NCI-H446 treated with DMSO at 0.1 percent for 48 hours (cell line): ENCODE data around the gene MIPOL1.
A peak's percentile ranks its signal among the peaks of the same experiment; 100 is the strongest.
"Not testable (repeated sequence)": the region's sequence is repeated elsewhere in the genome, so short reads cannot be mapped to it uniquely, and the experiment has no call there.

Source experiments
- DNase-seq: peaks from one replicate; lab custom pipeline; 2025; lab: John Stamatoyannopoulos, UW

The MIPOL1 gene, protein sequence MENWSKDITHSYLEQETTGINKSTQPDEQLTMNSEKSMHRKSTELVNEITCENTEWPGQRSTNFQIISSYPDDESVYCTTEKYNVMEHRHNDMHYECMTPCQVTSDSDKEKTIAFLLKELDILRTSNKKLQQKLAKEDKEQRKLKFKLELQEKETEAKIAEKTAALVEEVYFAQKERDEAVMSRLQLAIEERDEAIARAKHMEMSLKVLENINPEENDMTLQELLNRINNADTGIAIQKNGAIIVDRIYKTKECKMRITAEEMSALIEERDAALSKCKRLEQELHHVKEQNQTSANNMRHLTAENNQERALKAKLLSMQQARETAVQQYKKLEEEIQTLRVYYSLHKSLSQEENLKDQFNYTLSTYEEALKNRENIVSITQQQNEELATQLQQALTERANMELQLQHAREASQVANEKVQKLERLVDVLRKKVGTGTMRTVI

DNA sequence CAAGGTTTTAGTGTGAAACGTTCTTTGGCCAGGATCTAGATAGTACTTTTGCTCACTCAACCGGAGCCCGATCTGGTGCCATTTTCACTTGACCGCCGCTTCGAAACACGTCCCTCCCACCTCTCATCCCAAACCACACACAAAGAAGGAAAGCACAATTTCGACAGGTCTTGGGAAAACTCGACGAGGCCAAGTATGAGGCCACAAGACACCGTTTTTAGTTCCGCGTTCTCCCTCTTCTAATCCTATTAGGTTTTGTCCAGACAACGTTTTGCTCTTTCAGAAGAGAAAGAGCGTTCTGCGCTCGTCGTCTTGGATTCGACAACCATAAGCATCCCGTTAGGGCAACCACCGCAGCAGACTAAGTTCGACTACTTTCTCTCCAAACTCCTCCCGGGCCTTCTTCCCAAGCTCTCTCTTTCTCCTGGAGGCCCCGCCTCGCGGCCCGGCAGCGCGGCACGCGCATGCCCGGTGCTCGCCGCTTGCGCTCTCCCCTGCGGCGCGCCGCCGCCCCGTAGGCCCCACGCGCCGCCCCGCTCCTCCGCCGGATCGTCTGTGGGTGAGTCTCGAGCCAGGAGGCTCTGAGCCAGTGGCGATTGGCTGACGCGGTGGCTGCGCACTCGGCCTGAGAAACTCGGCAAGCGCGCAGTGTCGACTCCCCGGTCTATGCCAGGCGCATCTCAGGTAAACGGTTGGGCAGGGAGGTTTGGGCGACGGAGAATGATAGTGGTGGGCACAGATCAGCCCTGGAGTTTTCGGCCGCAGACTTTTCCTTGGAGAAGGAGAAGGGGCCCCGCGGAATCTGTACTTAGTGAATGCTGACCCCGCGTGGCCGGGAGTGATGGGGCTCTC lies at the start of gene MIPOL1:
MIPOL1 (plus strand) TSS at position 517 of the 852 bp plus-strand sequence. CDS start 49,952 bp downstream, outside the sequence.
- peak; percentile 81 for DNase-seq

DNA sequence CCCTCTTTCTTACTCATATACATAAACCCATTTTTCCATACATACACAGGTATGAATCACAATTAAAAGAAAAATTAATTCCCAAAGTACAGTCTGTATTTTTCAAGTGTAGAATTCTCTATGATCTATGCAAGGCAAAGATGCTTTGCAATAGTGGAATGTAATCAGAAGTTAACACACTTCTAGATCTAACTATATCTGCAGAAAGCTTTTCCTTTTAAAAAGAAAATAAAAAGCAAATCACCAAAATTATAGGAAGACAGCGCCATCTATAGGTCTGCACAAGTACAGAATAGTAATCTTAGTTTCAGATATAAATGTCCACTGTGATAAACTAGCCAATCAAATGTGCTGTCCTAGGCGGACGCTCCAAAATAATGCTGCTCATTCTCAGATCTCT lies 47.3 kb upstream of the MIPOL1 start:
- peak; percentile 38 for DNase-seq

DNA sequence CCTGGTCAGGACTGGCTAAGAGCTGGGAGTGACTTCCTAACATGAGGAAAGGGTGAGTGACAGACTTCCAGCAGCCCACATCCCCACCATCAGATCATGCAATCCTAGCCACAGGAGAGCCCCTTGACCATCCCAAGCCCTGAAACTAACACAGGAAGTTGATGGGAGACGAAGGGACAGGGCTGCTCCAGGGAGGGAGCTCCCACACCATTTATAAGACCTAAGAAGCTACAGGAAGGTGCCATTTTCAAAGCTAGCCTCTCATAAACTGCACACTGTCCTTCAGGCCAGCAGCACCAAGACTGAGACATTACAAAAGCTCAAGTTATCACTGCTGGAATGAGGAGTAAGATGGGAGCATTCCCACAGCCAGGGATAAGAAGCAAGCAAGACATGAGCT lies 44.7 kb upstream of the MIPOL1 start:
- no peak for DNase-seq

DNA sequence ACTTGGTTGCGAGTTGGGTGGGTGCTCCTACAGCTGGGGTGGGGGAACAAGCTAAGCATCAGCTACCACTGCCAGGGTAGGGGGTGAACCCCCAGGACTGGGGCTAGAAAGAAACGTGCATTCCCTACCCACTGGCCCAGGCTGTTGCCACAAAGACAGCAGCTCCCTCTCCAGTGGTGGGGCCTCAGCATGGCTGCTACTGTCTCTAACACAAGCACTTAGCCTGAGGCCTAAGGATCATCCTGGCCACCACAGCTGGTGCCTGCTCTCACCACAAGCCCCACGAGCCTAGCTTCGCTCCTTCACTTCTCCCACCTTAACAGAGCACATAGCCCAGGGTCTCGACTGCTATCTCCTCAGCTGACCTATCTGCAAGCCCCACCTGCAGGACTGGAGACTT lies 44.3 kb upstream of the MIPOL1 start:
- no peak for DNase-seq

DNA sequence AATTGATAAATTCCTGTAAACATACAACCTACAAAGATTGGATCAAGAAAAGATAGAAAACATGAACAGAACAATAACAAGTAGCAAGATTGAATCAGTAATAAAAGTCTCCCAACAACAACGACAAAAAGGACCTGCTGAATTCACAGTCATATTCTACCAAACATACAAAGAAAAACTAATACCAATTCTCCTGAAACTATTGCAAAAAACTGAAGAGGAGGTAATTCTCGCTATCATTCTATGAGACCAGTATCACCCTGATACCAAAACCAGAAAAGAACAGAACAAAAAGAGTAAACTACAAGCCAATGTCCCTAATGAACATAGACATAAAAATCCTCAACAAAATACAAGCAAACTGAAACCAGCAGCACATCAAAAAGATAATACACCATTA lies 39.8 kb upstream of the MIPOL1 start:
- no peak for DNase-seq

DNA sequence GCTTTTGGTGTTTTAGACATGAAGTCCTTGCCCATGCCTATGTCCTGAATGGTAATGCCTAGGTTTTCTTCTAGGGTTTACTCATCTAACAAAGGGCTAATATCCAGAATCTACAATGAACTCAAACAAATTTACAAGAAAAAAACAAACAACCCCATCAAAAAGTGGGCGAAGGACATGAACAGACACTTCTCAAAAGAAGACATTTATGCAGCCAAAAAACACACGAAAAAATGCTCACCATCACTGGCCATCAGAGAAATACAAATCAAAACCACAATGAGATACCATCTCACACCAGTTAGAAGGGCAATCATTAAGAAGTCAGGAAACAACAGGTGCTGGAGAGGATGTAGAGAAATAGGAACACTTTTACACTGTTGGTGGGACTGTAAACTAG lies 35.4 kb upstream of the MIPOL1 start:
- not testable (repeated sequence) for DNase-seq

DNA sequence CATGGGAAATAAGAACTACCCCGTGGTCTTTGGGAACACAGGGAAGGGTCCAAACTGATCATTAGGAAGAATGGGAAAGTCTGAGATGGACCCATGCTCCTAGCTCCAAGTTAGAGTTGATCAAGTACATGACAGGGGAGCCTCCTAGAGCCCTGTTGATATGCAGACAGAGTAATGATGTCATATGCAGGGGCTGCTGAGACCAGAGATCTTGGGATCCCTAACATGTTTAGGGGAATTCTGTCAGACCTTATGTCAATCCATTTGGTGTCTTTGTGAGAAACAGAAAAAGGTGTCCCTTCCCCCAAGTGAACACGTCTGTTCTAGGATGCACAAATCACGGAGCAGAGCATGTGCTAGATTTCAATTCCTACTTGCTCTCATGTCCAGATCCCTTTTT lies 31.9 kb upstream of the MIPOL1 start:
- no peak for DNase-seq

DNA sequence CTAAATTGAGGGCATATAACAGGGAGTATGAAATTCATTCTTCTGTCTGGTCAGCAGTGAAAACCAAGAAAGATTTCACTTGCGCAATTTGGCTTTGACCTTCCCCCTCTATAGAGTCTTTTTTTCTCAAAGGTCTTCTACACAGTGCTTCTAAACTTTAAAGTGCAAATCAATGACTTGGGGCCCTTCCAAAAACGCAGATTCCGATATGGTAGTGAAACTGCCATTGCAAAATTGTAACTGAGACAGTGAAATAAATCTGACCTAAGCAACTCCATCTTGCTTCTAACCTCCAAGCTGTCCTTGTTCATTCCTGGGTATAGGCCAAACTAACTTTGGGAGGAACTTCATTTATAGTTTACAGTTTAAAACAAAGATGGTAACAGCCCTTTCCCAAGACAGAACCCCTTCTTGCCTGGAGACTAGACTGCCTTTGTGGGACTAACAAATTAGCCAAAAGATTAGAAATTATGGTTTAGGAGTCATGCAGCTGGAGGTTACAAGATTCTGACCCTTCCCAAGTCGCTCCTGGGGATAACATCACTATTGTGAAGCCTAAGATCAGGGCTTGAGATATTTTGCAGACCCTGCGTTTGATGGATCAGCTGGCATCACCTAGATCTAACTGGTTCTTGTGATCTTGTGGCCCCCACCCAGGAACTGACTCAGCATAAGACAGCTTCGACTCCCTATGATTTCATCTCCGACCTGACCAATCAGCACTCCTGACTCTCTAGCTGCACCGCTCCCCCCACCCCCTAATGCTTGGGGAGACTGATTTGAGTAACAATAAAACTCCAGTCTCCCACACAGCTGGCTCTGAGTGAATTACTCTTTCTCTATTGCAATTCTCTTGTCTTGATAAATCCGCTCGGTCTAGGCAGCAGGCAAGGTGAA lies 30.3 kb upstream of the MIPOL1 start:
- no peak for DNase-seq

DNA sequence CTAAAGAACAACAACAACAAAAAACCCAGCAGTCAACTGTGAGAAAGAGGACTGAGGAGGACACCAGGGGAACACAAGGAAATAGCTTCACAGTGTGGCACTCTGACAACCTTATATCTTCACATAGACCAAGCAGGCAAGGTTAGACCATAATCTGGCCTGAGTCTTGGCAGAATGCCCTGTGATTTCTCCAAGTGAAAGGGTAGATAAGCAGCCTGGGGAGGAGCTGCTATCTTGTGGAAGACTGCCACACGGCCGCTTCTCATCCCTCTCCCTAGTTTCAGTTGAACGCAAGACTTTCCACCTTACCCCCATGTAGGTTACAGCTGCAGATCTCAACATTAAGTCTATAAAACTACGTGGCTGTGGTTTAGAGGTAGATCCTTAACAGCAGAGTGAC lies 29.0 kb upstream of the MIPOL1 start:
- no peak for DNase-seq

DNA sequence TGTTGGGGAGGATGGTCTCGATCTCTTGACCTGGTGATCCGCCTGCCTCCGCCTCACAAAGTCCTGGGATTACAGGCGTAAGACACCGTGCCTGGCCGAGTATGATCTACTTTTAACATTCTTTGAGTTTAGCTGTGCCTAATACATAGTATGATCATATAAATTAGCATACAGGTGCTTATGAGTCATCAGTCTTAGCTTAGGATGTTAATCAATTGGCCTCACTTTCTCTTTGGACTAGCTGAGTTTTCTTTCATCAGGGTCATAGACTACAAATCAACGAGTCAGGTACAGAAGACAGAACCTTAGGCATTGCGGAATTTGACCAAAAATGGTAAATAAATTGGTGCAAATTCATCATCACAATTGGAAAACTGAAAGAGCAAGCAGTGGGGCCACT lies 27.5 kb upstream of the MIPOL1 start:
- no peak for DNase-seq

DNA sequence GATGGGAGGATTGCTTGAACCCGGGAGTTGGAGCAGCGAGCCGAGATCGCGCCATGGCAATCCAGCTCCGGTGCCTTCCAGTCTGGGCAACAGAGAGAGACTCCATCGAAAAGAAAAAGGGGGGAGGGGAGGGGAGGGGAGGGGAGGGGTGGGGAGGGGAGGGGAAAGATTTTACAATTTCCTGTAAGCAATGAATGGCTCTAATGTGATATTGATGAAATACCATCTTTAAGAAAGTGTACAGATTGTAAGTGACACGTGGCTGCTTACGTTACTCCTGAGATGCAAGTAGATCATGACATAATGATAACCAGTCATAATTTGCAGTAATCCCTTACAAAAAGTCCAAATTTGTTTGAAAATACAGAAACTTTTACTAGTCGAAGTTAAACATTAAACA lies 26.7 kb upstream of the MIPOL1 start:
- no peak for DNase-seq

DNA sequence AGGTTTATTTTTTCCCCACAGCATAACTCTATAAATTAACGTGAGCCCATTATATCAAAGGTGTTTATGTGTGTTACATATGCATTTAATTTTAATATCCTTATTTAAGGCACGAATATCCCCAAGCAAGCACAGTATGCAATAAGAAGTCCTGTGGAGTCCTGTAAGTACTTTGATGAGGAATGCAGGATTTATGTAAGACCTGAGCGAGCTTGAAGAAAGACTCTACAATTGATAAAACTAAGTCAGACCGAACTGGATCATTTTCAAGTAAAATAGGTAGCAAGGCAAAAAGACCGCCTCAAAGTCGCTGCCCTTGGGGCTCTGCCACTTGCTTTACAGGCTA lies 26.1 kb upstream of the MIPOL1 start:
- no peak for DNase-seq

DNA sequence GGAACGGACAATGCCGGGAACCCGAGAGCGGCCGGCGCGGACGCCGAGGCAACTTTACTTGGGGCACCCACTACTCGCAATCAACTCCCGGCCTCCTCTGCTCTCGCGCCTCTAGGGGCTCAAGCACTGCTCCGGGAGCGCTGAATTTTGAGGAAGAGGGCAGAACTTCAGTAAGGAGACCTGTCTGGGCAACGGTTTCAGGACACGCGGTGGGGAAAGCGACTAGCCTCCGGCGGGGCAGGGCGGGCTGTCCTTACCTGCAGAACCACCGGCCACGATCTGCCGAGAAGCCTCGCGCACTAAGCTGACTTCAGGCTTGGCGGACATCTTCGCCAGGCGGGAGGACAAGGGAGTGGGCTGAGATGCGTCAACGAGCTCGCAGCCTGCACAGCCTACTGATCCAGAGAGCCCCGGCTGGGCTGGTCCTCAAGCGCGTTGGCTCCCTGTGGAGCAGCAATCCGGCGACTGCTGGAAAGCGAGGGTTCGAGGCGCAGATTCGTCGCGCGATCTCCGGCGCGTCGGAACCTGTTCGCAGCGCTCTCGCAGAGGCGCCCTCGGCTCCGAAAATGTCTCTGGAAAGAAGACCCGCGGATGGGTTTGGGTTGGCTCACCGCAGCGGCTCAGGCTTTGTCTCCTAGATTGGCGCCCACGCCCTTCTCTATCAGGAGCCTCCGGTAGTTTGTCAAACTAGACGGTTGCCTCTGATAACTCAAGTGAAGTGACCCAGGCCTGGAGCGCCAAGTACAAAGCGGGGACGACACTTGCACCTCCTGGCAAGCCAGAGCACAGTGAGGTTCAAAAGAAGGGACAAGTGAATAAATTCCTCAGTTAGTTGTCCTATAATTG lies 25.5 kb upstream of the MIPOL1 start, which contains the start of gene SLC25A21:
SLC25A21 (minus strand) TSS at position 583 of the 846 bp plus-strand sequence.
- DNase-seq: peak; percentile 80

DNA sequence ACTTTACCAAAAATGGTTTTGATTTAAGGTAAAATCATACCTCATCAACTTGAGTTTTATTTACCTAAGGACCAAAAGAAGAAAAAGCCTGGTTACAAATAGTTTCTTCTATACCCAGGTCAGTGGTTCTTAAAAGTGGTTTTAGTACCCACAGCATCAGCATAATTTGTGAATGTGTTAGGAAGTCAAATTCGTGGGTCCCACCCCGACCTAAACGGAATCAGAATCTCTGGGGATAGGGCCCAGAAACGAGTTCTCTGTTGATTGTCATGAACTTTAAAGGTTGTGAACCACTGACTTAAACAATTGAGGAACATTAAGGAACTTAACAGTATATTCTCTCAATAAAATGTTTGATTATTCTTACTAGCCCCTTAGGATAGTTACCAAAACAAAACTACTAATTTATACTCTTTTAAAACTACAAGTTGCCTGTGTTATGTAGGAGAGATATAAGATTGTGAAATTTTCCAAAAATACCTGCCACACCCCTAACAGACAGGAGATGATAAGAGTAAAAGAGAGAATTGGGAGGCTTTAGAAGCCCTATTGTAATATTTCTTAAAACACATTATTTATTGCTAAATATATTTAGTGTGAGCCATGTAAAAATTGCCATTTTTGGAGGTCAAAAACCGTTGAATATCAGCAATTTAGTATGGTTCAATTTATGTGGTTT lies 24.7 kb upstream of the MIPOL1 start:
- peak; percentile 1 for DNase-seq

DNA sequence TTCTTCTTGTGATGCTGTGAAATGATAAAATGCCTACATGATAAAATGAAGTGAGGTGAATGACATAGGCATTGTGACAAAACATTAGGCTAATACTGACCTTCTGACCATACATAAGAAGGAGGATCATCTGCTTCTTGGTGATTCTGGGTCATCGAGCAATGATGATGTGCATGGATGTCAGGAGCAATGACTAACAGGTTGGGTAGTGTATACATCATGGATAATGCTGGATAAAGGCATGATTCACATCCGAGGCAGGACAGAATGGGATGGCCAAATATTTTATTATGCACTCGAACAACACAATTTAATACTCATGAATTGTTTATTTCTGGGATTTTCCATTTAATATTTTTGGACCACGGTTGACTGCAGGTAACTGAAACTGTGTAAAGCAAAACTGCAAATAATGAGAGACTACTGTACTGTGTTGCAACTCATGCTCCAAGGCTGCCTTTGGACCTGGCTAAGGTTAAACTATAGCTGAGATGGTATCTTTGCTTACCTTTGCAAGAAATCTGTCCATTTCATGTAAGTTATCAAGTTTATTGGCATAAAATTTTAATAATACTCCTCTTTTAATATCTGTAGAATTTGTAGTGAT lies 17.7 kb upstream of the MIPOL1 start:
- DNase-seq: no peak

DNA sequence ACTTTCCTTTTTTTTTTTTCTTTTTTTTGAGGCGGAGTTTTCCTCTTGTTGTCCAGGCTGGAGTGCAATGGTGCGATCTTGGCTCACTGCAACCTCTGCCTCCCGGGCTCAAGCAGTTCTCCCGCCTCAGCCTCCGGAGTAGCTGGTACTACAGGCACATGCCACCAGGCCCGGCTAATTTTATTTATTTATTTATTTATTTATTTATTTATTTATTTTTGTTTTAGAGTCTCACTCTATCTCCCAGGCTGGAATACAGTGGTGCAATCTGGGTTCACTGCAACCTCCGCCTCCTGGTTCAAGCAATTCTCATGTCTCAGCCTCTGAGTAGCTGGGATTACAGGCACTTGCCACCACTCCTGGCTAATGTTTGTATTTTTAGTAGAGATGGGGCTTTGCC lies 16.9 kb upstream of the MIPOL1 start:
- DNase-seq: not testable (repeated sequence)

DNA sequence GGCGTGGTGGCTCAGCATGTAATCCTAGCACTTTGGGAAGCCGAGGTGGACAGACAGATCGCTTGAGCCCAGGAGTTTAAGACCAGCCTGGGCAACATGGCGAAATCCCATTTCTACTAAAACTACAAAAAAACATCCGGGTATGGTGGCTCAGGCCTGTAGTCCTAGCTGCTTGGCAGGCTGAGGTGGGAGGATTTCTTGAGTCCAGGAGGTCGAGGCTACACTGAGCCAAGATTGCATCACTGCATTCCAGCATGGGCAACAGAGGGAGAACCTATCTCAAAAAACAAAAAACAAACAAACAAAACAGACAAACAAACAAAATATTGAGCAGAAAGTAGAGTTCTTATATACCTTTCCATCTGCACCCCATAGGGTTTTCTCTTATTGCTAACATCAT lies 16.3 kb upstream of the MIPOL1 start:
- no peak for DNase-seq

DNA sequence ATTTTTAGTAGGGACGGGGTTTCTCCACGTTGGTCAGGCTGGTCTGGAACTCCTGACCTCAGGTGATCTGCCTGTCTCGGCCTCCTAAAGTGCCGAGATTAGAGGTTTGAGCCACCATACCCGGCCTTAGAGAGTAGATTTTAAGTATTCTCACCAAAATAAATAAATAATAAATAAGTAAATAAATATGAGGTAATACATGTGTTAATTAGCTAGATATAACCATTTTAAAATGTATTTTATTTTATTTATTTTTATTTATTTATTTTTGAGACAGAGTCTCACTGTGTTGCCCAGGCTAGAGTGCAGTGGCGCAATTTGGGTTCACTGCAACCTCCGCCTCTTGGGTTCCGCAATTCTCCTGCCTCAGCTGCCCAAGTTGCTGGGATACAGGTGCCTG lies 13.2 kb upstream of the MIPOL1 start:
- not testable (repeated sequence) for DNase-seq

DNA sequence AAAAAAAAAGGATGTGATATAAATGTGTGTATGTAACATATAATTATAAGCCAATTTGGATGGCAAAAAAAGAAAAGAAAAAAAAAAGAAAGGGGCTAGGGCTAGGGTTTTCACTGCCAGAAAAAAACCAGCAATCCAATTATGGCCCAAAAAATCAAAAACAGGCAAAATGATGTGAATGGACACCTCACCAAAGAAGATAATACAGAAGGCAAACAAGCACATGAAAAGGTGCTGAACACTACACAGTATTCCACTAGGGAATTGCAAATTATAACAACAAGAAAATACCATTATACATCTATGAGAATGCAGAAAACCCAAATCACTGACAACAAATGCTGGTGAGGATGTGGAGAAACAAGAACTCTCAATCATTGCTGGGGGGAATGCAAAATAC lies 12.1 kb upstream of the MIPOL1 start:
- no peak for DNase-seq

DNA sequence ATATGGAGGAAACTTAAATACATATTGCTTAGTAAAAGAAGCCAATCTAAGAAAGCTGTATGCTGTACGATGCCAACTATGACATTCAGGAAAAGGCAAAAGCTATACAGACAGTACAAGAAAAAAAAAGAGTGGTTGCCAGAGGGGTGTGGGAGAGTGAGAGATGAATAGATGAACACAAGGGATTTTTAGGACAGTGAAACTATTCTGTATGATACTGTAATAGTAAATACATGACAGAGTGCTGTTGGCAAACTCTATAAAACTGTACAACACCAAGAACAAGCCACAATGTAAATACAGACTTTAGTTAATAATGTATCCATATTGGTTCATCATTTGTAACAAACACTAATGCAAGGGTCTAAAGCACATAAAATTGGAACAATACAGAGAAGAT lies 10.9 kb upstream of the MIPOL1 start:
- DNase-seq: no peak
